ENCODE results near the gene CTRL. TPM values are rescaled to one million over a fixed set of nuclear protein-coding genes. Genes with fewer than 3 reads are reported as not detected.

The CTRL gene
- total RNA-seq, 1 donor from 2014 or later = 2.8 TPM

DNA sequence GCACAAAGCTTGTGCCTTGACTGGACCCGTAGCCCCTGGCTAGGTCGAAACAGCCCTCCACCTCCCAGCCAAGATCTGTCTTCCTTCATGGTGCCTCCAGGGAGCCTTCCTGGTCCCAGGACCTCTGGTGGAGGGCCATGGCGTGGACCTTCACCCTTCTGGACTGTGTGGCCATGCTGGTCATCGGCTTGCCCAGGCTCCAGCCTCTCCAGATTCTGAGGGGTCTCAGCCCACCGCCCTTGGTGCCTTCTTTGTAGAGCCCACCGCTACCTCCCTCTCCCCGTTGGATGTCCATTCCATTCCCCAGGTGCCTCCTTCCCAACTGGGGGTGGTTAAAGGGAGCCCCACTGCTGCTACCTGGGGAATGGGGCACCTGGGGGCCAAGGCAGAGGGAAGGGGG, 3.5 kb downstream of the CTRL start:
- H3K36me3 Mint-ChIP-seq (ENCODE audit: unreplicated experiment) = no peaks in the 10 kb centered on the region
- no peak overlapping the region for H3K4me3 Mint-ChIP-seq (ENCODE audit: unreplicated experiment)

DNA sequence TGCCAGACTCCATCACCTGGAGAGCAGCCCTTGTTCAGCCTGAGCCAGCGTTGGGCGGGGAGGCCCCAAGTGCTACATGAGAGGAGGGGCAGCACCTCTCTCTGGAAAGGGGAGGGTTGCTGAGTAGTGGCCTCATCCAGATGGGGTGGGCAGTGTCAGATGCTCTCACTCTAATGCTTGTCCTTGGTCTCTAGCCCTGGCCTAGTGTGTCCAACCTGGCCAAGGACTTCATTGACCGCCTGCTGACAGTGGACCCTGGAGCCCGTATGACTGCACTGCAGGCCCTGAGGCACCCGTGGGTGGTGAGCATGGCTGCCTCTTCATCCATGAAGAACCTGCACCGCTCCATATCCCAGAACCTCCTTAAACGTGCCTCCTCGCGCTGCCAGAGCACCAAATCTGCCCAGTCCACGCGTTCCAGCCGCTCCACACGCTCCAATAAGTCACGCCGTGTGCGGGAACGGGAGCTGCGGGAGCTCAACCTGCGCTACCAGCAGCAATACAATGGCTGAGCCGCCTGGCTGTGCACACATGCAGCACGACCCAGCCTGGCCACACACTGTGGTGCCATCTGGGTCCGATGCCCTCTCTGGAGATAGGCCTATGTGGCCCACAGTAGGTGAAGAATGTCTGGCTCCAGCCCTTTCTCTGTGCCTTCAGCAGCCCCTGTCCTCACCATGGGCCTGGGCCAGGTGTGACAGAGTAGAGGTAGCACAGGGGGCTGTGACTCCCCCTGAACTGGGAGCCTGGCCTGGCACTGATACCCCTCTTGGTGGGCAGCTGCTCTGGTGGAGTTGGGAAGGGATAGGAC, 4.3 kb downstream of the CTRL start:
- peaks cover 3% of the 10 kb centered on the region for H3K9me3 Mint-ChIP-seq (ENCODE audit: unreplicated experiment)
- DNase-seq = no peak
- TF ChIP-seq, protein P1, sequence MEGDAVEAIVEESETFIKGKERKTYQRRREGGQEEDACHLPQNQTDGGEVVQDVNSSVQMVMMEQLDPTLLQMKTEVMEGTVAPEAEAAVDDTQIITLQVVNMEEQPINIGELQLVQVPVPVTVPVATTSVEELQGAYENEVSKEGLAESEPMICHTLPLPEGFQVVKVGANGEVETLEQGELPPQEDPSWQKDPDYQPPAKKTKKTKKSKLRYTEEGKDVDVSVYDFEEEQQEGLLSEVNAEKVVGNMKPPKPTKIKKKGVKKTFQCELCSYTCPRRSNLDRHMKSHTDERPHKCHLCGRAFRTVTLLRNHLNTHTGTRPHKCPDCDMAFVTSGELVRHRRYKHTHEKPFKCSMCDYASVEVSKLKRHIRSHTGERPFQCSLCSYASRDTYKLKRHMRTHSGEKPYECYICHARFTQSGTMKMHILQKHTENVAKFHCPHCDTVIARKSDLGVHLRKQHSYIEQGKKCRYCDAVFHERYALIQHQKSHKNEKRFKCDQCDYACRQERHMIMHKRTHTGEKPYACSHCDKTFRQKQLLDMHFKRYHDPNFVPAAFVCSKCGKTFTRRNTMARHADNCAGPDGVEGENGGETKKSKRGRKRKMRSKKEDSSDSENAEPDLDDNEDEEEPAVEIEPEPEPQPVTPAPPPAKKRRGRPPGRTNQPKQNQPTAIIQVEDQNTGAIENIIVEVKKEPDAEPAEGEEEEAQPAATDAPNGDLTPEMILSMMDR (IDR thresholded peaks at IDR 0.05; ENCODE audit: partially characterized antibody, unreplicated experiment) = no peak
- no peaks in the 10 kb centered on the region for H3K36me3 Mint-ChIP-seq (ENCODE audit: unreplicated experiment)
- peak overlapping the region; percentile 73 for H3K27ac Mint-ChIP-seq (ENCODE audit: unreplicated experiment)
- H3K4me3 Mint-ChIP-seq (ENCODE audit: unreplicated experiment) = no peak overlapping the region
- H3K27me3 Mint-ChIP-seq (ENCODE audit: unreplicated experiment) = no peaks in the 10 kb centered on the region
- H3K4me1 Mint-ChIP-seq (ENCODE audit: low read depth, unreplicated experiment) = peaks cover 12% of the 10 kb centered on the region

More for the DNA sequence above, 3.5 kb downstream of the CTRL start:
- TF ChIP-seq, protein P1 (IDR thresholded peaks at IDR 0.05; ENCODE audit: partially characterized antibody, unreplicated experiment) = peak; percentile 2
- Mint-ChIP-seq H3K27ac (ENCODE audit: unreplicated experiment) (no peak overlapping the region), H3K27me3 (ENCODE audit: unreplicated experiment) (no peaks in the 10 kb centered on the region), H3K9me3 (ENCODE audit: unreplicated experiment) (peaks cover 3% of the 10 kb centered on the region), H3K4me1 (ENCODE audit: low read depth, unreplicated experiment) (peaks cover 12% of the 10 kb centered on the region)
- DNase-seq = no peak

DNA sequence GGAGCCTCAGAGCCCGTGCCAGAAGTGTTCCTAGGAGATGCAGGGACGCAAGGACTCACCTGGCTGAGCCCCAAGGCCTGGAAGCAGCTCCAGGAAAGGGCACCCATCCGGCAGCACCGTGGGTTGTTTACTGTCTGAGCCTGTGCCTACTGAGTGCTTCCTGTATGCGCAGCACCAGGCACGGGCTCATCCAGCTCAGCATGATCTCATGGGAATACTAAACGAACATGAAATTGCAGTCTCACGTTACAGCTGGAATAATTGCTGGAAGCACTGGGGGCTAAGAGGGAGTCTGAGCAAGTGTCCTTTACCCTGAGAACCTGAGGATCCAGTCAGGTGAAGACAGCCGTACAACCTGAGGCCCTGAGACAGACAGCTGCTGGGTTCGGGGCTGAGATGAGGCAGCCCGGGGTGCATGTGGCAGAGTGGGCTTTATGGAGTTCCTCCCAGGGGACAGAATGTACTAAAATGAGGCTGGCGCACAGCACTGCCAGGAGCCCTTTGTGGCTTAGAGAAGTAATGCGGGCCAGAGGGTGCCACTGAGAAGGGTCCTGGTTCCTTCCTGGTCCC, 5.4 kb downstream of the CTRL start:
- peak overlapping the region; percentile 73 for H3K27ac Mint-ChIP-seq (ENCODE audit: unreplicated experiment)
- DNase-seq = peak; percentile 44

DNA sequence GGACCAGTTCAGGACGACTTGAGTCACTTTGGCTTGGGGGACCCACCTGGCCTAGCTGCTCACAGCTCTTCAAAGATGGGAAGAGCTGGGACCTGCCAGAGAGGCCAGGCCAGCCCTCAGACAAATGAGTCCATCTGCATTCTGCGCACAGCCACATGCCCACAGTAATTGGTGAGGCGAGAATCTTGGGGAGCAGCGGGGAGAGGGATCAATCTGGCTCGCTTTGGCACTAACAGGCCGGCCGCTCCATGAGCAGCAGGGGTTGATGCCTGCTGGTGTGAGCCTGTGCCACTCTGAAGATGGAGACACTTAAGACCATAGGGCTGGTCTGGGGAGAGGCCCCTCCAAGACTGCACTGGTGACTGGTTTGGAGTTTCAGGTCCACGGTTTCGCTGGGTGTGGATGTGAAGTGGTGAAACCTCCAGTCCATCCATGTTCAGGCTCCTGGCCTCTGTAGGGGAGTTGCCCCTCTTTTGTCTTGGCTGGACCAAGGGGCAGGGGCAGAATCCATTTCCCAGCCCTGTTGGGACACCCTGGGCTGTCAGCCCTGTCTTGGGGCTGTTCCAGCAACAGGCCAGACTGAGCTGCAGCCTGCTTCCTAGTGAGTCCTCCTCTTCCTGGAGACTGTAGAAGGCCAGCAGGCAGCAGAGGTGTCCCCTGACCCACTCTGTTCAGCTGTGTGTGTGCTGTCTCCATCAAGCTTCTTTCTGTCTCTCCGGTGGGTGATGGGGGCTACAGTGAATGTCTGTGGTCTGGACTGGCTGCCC, 7.3 kb downstream of the CTRL start:
- TF ChIP-seq, protein P1 (IDR thresholded peaks at IDR 0.05; ENCODE audit: partially characterized antibody, unreplicated experiment) = no peak
- Mint-ChIP-seq H3K4me3 (ENCODE audit: unreplicated experiment) (no peak overlapping the region), H3K4me1 (ENCODE audit: low read depth, unreplicated experiment) (peaks cover 12% of the 10 kb centered on the region), H3K9me3 (ENCODE audit: unreplicated experiment) (peaks cover 1% of the 10 kb centered on the region), H3K27me3 (ENCODE audit: unreplicated experiment) (peaks cover 3% of the 10 kb centered on the region), H3K27ac (ENCODE audit: unreplicated experiment) (no peak overlapping the region), H3K36me3 (ENCODE audit: unreplicated experiment) (no peaks in the 10 kb centered on the region)
- DNase-seq = no peak

More for the DNA sequence above, 5.4 kb downstream of the CTRL start:
- peaks cover 3% of the 10 kb centered on the region for H3K27me3 Mint-ChIP-seq (ENCODE audit: unreplicated experiment)
- peaks cover 3% of the 10 kb centered on the region for H3K9me3 Mint-ChIP-seq (ENCODE audit: unreplicated experiment)
- peak overlapping the region; percentile 59 for H3K4me3 Mint-ChIP-seq (ENCODE audit: unreplicated experiment)
- H3K36me3 Mint-ChIP-seq (ENCODE audit: unreplicated experiment) = no peaks in the 10 kb centered on the region
- H3K4me1 Mint-ChIP-seq (ENCODE audit: low read depth, unreplicated experiment) = peaks cover 12% of the 10 kb centered on the region
- TF ChIP-seq, protein P1 (IDR thresholded peaks at IDR 0.05; ENCODE audit: partially characterized antibody, unreplicated experiment) = peak; percentile 21
